Measurements from ENCODE around the gene EIF3K. TPM values are rescaled to one million over a fixed set of nuclear protein-coding genes. Genes with fewer than 3 reads are reported as not detected.

EIF3K gene
- total and polyA plus RNA-seq, 10 of the 15 experiments (the other 5 are each of a cell fraction or from before 2014, with no cell fraction given) = 330 to 927 (median 436) TPM

DNA sequence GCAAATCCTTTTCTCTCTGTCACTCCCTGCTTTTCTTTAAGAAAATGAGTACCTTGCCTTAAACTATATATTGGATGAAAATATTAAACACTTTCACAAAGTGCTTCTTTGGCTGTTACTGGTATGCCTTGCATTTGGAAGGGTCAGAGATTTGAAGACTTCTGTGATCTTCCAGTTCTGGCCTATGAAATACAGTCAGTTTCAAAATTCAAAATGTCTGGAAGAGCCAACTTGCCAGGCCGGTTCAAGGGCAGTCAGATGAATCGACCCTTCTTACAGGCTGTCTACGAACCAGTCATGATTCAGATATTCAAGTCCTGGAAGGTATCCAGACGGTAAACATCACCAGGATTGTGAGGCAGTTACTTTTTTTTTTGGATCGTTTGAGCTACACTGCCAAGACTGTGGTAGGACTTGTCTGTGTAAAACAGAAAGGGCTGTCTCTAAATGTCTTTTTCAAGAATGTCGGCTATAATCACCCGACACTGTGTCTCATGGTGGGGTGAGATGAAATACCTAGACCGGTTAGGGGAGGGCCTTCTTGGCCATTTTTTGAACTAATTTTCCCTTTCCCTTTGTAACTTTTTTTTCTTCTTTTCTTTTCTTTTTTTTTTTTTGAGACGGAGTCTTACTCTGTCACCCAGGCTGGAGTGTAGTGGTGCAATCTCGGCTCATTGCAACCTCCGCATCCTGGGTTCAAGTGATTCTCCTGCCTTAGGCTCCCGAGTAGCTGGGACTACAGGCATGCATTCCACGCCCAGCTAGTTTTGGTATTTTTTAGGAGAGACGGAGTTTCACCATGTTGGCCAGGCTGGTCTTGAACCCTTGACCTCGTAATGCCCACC lies 39.7 kb downstream of the EIF3K start (continued):
- TF ChIP-seq, protein P1, sequence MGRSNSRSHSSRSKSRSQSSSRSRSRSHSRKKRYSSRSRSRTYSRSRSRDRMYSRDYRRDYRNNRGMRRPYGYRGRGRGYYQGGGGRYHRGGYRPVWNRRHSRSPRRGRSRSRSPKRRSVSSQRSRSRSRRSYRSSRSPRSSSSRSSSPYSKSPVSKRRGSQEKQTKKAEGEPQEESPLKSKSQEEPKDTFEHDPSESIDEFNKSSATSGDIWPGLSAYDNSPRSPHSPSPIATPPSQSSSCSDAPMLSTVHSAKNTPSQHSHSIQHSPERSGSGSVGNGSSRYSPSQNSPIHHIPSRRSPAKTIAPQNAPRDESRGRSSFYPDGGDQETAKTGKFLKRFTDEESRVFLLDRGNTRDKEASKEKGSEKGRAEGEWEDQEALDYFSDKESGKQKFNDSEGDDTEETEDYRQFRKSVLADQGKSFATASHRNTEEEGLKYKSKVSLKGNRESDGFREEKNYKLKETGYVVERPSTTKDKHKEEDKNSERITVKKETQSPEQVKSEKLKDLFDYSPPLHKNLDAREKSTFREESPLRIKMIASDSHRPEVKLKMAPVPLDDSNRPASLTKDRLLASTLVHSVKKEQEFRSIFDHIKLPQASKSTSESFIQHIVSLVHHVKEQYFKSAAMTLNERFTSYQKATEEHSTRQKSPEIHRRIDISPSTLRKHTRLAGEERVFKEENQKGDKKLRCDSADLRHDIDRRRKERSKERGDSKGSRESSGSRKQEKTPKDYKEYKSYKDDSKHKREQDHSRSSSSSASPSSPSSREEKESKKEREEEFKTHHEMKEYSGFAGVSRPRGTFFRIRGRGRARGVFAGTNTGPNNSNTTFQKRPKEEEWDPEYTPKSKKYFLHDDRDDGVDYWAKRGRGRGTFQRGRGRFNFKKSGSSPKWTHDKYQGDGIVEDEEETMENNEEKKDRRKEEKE (IDR thresholded peaks at IDR 0.05) = no peak
- TF ChIP-seq TARDBP (IDR thresholded peaks at IDR 0.05; ENCODE audit: borderline replicate concordance) (no peak), SRF (IDR thresholded peaks at IDR 0.05; ENCODE audit: low read depth in 2 of 2, low read length in 2 of 2) (no peak), FOXK2 (IDR thresholded peaks at IDR 0.05) (no peak)
- TF ChIP-seq, protein P2, sequence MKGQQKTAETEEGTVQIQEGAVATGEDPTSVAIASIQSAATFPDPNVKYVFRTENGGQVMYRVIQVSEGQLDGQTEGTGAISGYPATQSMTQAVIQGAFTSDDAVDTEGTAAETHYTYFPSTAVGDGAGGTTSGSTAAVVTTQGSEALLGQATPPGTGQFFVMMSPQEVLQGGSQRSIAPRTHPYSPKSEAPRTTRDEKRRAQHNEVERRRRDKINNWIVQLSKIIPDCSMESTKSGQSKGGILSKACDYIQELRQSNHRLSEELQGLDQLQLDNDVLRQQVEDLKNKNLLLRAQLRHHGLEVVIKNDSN (IDR thresholded peaks at IDR 0.05; ENCODE audit: borderline replicate concordance, extremely low read length, insufficient read depth, low read depth, low read length) = no peak

- no peak overlapping the region for H2AFZ ChIP-seq (ENCODE audit: control insufficient read depth, low read depth, low read length)
- no peak for DNase-seq (ENCODE audit: low read depth, low spot score)
- H3K4me1 ChIP-seq (ENCODE audit: control insufficient read depth, insufficient read depth, low read length) = peaks cover 36% of the 10 kb centered on the region
- H4K20me1 ChIP-seq (ENCODE audit: control insufficient read depth, insufficient read depth) = no peaks in the 10 kb centered on the region; the same call in none of the 2 replicates
- POLR2A ChIA-PET = interaction anchor here (0.7 to 2.8 kb wide), 2 partner anchors 11 to 14 kb away, joined by 6 to 8 read pairs; partner anchors contain the start of gene ACTN4
- in situ Hi-C loops (cut with MboI) (no loop called here), intact Hi-C loops (cut with micrococcal nuclease; ENCODE audit: unreplicated experiment) (no loop called here)
- RAD21 ChIA-PET (ENCODE audit: unreplicated experiment) = interaction anchor here (0.6 to 1.2 kb wide), 2 partner anchors 13 to 302 kb away, joined by 3 read pairs; partner anchors contain the start of gene ACTN4
- no peak overlapping the region for H3K27ac ChIP-seq (ENCODE audit: control insufficient read depth, insufficient read depth)
- no TSS peak for BruUV-seq (replicated peaks)
- 99% methylated on average over 9 of the region's 9 CpGs for WGBS (ENCODE audit: insufficient coverage, insufficient replicate concordance, low lambda C conversion rate, missing lambda C conversion rate)
- no peaks in the 10 kb centered on the region for H3K9me3 ChIP-seq (replicated peaks; ENCODE audit: control insufficient read depth, insufficient read depth, low read length)
- H3K79me2 ChIP-seq (ENCODE audit: control insufficient read depth, insufficient read depth, low read length) = peaks cover 79% of the 10 kb centered on the region
- CTCF ChIA-PET = no interaction called here
- H3K9ac ChIP-seq (ENCODE audit: control insufficient read depth, insufficient read depth, low read length) = no peak overlapping the region
- SMC1A ChIA-PET (ENCODE audit: uncharacterized antibody, unreplicated experiment) = no interaction called here
- H3K36me3 ChIP-seq (ENCODE audit: control insufficient read depth in 2 of 2, insufficient read depth in 2 of 2, low read length in 1 of 2) = peaks cover 8 to 10% of the 10 kb centered on the region in 2 experiments; a peak in 2 of 4 replicates
- ATAC-seq = no peak
- H3K27me3 ChIP-seq (replicated peaks in 1 of 2; ENCODE audit: control insufficient read depth in 2 of 2, insufficient read depth in 2 of 2, low read length in 1 of 2) = no peaks in the 10 kb centered on the region
- no peak overlapping the region for H3K4me2 ChIP-seq (ENCODE audit: control insufficient read depth, insufficient read depth)
- no peak for FAIRE-seq
- H3K4me3 ChIP-seq = no peak overlapping the region
- TF ChIP-seq SMAD1 (IDR thresholded peaks at IDR 0.05; ENCODE audit: low read depth, partially characterized antibody) (no peak), SREBF1 (IDR thresholded peaks at IDR 0.05; ENCODE audit: low read length) (no peak), BACH1 (IDR thresholded peaks at IDR 0.05; ENCODE audit: borderline replicate concordance) (no peak), ZNF687 (IDR thresholded peaks at IDR 0.05) (no peak), PML (IDR thresholded peaks at IDR 0.05; ENCODE audit: low read length) (no peak)
- TF ChIP-seq, protein P1 (IDR thresholded peaks at IDR 0.05) = no peak
Measured at GRCh38 chr19:38660724-38661123, 41.7 kb downstream of the EIF3K start.

All from GM12878 (cell line).